Esophagus squamous epithelium (tissue), 5 donors: ENCODE results near the gene PHKA2. TPM values are rescaled to one million over a fixed set of nuclear protein-coding genes. Genes with fewer than 3 reads are reported as not detected.

Source experiments
- DNase-seq: peaks from one replicate; lab custom pipeline; 2025; lab: John Stamatoyannopoulos, UW
- H3K27ac ChIP-seq, 4 donors: fragments of 200-600 bp; sonication (generic); one replicate each; pipeline ENCODE4 v1.5.1; 2016 to 2019; ENCODE audit warnings: mild to moderate bottlenecking in 1 of 4
- H3K27me3 ChIP-seq, 4 donors: fragments of 200-600 bp; sonication (generic); 1 replicate in 3 of 4; 2 replicates in 1 of 4; pipeline versions ENCODE4 v1.5.1 to v1.6.0; 2017 to 2021; ENCODE audit warnings: antibody characterized with exemption in 1 of 4
- H3K36me3 ChIP-seq, 3 donors: fragments of 200-600 bp; sonication (generic); one replicate each; pipeline ENCODE4 v1.5.1; 2016 to 2019
- H3K4me1 ChIP-seq, 3 donors: fragments of 200-600 bp; sonication (generic); one replicate each; pipeline ENCODE4 v1.5.1; 2017 to 2019
- H3K4me3 ChIP-seq, 4 donors: fragments of 200-600 bp; sonication (generic); 1 replicate in 3 of 4; 2 replicates in 1 of 4; pipeline ENCODE4 v1.5.1; 2016 to 2019; ENCODE audit warnings: mild to moderate bottlenecking in 2 of 4, moderate library complexity in 1 of 4
- H3K9me3 ChIP-seq, 3 donors: fragments of 200-600 bp; sonication (generic); one replicate each; pipeline ENCODE4 v1.5.1; 2016 to 2019
- CTCF ChIP-seq, 6 experiments: fragments of 450-650 bp in 4 of 6; fragments of 200-600 bp in 2 of 6; sonication (generic) in 2 of 6; IDR thresholded peaks; one replicate each; pipeline ENCODE4 v1.5.1; 2016 to 2019; ENCODE audit warnings: antibody characterized with exemption in 6 of 6, mild to moderate bottlenecking in 4 of 6, moderate library complexity in 4 of 6
- POLR2A ChIP-seq, 4 donors: fragments of 450-650 bp; IDR thresholded peaks; one replicate each; pipeline ENCODE4 v1.6.1; 2017; ENCODE audit warnings: antibody characterized with exemption in 4 of 4, mild to moderate bottlenecking in 4 of 4, moderate library complexity in 3 of 4
- WGBS, 2 donors: methylation state at CpG; one replicate each; pipeline ENCODE4 v1.1.5; 2018; 5-methylcytosine and 5-hydroxymethylcytosine counted together
- intact Hi-C: fragments of 100-400 bp; cut with DNase I; formaldehyde crosslinking; loops from one replicate; pipeline ENCODE4 v1.15.0; 2022
- total RNA-seq, 4 donors: library from RNA; depleted of rRNA; stranded (reverse); fragments of >200 nt; gene quantifications; one replicate each; pipeline ENCODE4 v1.1.0, GENCODE V29; 2016
- donor health status: DM: yes; HTN: yes; CAD: no.

The PHKA2 gene
- total RNA-seq, 4 donors from 2014 or later: 10.1 to 21.2 (median 13.5) TPM

GRCh38 chrX:18871970-18872369, 111.9 kb downstream of the PHKA2 start:
- 63 to 84% methylated on average over 3 to 4 of the region's 12 CpGs for WGBS, 2 donors
- TF ChIP-seq CTCF (IDR thresholded peaks at IDR 0.05): no peak
- TF ChIP-seq POLR2A (IDR thresholded peaks at IDR 0.05): no peak
- intact Hi-C loops: no loop called here
- no peak overlapping the region for H3K4me3 ChIP-seq
- no peak for DNase-seq
- H3K27ac ChIP-seq: no peak overlapping the region
- no peaks in the 10 kb centered on the region for H3K36me3 ChIP-seq
- peaks cover 0 to 20% (median 6%) of the 10 kb centered on the region in 3 donors for H3K4me1 ChIP-seq
- H3K27me3 ChIP-seq: no peaks in the 10 kb centered on the region
- H3K9me3 ChIP-seq: no peaks in the 10 kb centered on the region

- Histone ChIP-seq H3K9me3 (no peaks in the 10 kb centered on the region), H3K27ac (peak overlapping the region in 2 of 4 donors; percentile 17 to 44), H3K4me3 (no peak overlapping the region), H3K27me3 (no peaks in the 10 kb centered on the region), H3K36me3 (no peaks in the 10 kb centered on the region), H3K4me1 (peaks cover 0 to 20% (median 6%) of the 10 kb centered on the region in 3 donors)
- no peak for DNase-seq
- TF ChIP-seq POLR2A (IDR thresholded peaks at IDR 0.05): no peak
- TF ChIP-seq CTCF (IDR thresholded peaks at IDR 0.05): no peak
- whole genome bisulfite sequencing, 2 donors: 77 to 81% methylated on average over 6 to 10 of the region's 10 CpGs
- intact Hi-C loops: no loop called here
Observed at GRCh38 chrX:18871161-18871890, 112.6 kb downstream of the PHKA2 start.

- Histone ChIP-seq H3K27me3 (no peaks in the 10 kb centered on the region), H3K9me3 (no peaks in the 10 kb centered on the region), H3K4me3 (no peak overlapping the region), H3K27ac (no peak overlapping the region), H3K4me1 (no peaks in the 10 kb centered on the region), H3K36me3 (no peaks in the 10 kb centered on the region)
- WGBS, 2 donors: 81 to 88% methylated on average over 5 to 9 of the region's 15 CpGs
- TF ChIP-seq POLR2A (IDR thresholded peaks at IDR 0.05) (no peak), CTCF (IDR thresholded peaks at IDR 0.05) (no peak)
- DNase-seq: no peak
- intact Hi-C loops: no loop called here
Observed at GRCh38 chrX:18864390-18864920, 119.5 kb downstream of the PHKA2 start.

GRCh38 chrX:18861511-18861910, 122.4 kb downstream of the PHKA2 start:
- Histone ChIP-seq H3K9me3 (no peaks in the 10 kb centered on the region), H3K4me1 (no peaks in the 10 kb centered on the region), H3K27me3 (no peaks in the 10 kb centered on the region), H3K27ac (no peak overlapping the region), H3K4me3 (no peak overlapping the region), H3K36me3 (no peaks in the 10 kb centered on the region)
- intact Hi-C loops: no loop called here
- no peak for DNase-seq
- TF ChIP-seq POLR2A (IDR thresholded peaks at IDR 0.05) (no peak), CTCF (IDR thresholded peaks at IDR 0.05) (no peak)
- 86 to 93% methylated on average over 5 of the region's 5 CpGs for WGBS, 2 donors

- intact Hi-C loops: no loop called here
- no peaks in the 10 kb centered on the region for H3K36me3 ChIP-seq
- WGBS, 2 donors: 22 to 45% methylated on average over 1 of the region's 1 CpG
- TF ChIP-seq POLR2A (IDR thresholded peaks at IDR 0.05) (no peak), CTCF (IDR thresholded peaks at IDR 0.05) (no peak)
- no peaks in the 10 kb centered on the region for H3K27me3 ChIP-seq
- no peaks in the 10 kb centered on the region for H3K9me3 ChIP-seq
- H3K4me3 ChIP-seq: no peak overlapping the region
- no peak overlapping the region for H3K27ac ChIP-seq
- H3K4me1 ChIP-seq: no peaks in the 10 kb centered on the region
- DNase-seq: no peak
Observed at GRCh38 chrX:18856645-18856997, 127.3 kb downstream of the PHKA2 start.
